GM04504 (cell line): ENCODE results near the gene KLF6.

Source experiments
- DNase-seq: peaks from one replicate; pipeline ENCODE4 v3.0.0-alpha.2; 2012; ENCODE audit warnings: low read depth

KLF6 gene

GRCh38 chr10:3729397-3729976 is 55.5 kb downstream of the KLF6 start:
- DNase-seq = no peak

GRCh38 chr10:3728563-3728962 is 56.4 kb downstream of the KLF6 start:
- DNase-seq = no peak

GRCh38 chr10:3727268-3727667 is 57.7 kb downstream of the KLF6 start:
- no peak for DNase-seq
